GM18511 (cell line): ENCODE data around the gene ADCK1.
"Not testable (repeated sequence)": the region's sequence is repeated elsewhere in the genome, so short reads cannot be mapped to it uniquely, and the experiment has no call there.

Experiments used
- ATAC-seq: cut with Tn5 transposase; IDR thresholded peaks from one replicate; pipeline ENCODE4 v1.9.1; 2021; ENCODE audit warnings: mild to moderate bottlenecking, moderate library complexity; ENCODE audit not compliant: unreplicated experiment

ADCK1 gene, protein sequence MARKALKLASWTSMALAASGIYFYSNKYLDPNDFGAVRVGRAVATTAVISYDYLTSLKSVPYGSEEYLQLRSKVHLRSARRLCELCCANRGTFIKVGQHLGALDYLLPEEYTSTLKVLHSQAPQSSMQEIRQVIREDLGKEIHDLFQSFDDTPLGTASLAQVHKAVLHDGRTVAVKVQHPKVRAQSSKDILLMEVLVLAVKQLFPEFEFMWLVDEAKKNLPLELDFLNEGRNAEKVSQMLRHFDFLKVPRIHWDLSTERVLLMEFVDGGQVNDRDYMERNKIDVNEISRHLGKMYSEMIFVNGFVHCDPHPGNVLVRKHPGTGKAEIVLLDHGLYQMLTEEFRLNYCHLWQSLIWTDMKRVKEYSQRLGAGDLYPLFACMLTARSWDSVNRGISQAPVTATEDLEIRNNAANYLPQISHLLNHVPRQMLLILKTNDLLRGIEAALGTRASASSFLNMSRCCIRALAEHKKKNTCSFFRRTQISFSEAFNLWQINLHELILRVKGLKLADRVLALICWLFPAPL

DNA sequence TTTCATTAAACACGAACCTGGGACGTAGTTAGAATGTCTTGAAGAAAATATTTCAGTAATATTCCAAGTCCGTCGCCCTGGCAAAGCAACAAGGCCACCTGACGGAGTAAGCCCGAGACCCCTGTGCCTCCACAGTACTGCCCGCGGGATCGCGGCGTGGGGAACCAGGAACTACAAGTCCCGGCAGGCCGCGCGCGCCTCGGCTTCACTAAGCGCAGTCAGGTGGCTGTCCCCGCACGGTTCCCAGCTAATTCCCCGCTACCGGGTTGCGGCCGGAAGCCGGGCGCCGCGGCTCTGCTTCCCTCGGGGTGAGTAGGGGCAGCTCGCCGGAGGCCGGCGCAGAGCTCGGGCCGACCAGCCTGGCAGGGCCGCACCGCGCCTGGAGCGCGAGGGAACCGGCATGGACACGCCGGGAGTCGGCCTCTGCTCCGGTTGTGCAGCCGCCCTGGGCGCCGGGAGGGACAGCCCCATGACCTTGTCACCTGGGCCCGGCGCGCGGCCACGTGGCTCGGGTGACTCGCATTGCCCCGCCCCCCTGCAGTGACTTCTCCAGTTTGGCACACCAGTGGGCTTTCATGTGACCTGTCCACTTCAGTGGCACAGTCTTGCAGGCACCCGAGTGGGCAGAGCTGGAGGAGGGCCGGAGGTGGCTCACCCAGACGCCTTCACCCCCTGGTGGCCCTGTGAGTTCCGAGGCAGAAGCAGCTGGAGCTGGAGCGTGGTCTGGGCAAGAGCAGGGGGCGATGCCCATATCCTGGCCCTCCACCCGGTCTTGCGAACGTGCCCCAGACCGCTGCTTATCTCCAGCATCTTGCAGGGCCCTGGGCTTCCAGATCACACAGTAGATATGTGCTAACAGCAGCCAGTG lies at the start of gene ADCK1:
TSS of gene ADCK1 (plus strand) at position 247 of the 868 bp plus-strand sequence. CDS start 18,870 bp downstream, outside the sequence.
- ATAC-seq: peak; percentile 96

DNA sequence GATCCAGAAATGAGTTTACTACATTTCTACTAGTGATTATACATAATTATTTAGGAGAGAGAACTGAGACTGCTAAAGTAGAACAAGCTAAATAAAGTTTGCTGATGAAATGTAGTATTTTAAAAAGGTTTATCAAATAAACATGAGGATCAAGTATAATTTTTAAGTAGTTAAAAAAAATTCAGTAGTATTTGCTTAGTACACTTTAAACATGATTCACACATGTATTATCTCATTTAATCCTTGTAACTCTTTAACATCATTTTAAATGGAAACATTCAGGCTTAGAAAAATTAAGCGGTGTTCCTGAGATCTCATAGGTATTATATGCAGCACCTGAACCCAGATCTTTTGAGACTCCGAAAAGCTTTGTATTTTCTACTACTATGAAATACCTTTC lies 47.6 kb upstream of the ADCK1 start:
- no peak for ATAC-seq

DNA sequence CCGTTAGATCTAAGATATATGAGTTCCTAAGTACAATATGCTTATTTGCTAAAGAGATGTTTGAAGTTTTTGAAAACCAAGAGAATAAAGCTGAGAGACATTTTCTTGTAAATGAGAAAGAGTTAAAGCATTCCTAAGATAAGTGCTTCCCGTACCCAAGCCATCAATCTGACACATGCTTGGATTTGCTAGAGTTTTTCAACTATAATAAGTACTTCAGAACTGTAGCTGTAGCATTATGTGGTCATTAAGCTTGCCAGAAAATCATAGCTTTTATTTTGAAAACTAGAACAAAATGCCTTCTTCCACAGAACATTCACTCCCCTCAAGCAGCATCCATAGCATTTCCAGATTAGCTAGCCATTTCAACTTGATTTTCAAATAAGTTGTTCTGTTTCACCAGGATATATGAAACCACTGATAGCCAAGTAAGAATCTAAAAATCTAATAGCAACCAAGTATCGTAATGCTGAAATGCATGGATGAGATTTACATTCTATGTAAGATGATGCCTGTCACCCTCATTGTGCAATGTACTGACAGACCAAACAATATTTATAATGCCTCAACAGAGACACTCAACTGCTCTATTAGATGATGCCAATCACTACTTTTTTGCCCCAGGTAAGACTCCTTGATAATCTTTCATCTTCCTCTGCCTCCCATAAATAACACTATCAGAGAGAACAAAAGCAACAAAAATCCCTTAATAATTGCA lies 47.0 kb upstream of the ADCK1 start:
- ATAC-seq: no peak

DNA sequence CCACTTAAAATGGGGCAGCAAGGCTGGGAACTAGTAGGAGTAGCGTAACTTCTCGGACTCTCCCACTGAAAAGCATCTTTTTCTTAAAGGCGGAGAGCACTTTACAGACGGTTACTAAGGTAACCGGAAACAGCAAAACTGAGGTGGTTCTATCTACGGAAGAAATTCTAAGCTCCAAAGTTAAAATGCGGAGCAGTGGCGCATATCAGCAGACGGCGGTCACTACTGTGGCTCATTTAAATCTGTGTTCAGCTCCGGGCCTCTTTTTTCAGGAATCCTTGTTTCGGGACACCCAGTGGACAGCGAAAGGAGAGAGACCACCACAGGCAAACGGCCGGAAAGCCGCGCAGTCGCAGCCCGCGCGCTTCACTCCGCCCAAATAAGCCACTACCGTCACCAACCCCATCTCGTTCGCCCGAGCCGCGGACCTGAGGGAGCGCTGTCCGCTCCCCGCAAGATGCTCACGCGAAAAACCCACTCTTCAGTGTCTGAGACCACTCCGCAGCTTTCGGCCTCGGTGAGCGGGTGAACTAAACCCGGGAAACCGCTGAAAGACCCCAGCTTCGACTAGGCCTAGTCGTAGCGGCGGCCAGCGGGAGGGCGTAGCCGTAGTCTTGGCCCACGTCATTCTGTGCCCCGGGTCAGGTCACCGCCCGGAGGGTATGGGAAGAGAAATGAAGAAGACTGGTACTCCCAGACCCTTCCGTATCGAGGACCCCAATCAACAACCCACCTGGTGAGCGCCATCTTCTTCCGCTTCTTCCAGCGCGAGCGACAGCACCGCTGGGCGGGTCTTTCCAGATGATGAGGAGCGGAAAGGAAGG lies 39.3 kb upstream of the ADCK1 start, which contains the start of gene SNW1:
TSS of gene SNW1 (minus strand) at position 776 of the 824 bp plus-strand sequence. CDS start at position 747, 29 bp downstream.
- ATAC-seq: peak; percentile 93

DNA sequence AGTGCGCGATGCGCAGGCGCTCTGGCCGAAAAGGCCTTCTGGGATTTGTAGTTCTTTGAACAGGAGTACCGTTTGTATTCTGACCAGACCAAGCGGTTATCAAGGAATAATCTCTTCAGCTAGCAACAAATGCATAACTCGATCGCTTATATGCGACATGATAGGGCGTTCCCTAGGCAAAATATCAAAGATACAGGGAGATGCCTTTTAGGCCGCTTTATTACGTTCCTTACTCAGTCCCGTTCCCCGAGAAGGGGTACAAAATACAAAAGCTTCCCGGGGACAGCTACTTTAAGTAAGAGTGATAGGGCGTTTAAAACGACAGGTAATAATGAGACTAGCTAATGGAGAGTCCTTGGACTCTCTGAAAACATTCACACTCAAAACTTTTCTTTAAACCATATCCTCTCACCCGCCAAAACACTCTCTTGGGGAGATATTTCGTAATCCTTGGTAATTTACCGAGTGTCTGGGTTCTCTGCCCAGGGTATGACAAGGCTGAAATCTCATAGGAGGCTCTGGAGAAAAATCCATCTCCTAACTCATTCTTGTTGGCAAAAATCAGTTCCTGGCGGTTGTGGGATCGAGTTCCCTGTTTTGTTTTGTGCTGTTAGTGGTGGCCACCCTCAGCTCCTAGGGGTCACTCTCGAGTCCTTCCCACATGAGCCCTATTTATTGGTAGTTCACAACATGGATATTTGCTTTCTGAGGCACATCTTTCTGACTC lies 38.5 kb upstream of the ADCK1 start:
- peak; percentile 27 for ATAC-seq

DNA sequence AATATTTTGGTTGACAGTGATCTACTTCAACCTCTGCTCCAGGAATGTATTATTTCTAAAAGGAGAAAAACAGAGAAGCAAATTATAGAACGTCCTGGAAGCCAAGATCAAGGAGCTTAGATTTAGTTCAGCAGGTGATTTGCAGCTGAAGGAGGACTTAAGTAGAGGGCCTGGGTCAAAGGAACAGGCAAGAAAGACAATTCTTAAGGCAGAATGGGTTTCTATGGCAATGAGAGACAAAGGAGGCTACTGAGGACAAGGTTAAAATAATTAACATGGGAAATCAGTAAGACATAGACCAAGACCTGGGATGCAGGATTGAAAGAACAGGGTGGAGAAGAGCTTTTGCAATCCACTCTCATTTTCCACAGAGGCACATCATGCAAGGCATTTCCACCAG lies 36.6 kb upstream of the ADCK1 start:
- no peak for ATAC-seq

DNA sequence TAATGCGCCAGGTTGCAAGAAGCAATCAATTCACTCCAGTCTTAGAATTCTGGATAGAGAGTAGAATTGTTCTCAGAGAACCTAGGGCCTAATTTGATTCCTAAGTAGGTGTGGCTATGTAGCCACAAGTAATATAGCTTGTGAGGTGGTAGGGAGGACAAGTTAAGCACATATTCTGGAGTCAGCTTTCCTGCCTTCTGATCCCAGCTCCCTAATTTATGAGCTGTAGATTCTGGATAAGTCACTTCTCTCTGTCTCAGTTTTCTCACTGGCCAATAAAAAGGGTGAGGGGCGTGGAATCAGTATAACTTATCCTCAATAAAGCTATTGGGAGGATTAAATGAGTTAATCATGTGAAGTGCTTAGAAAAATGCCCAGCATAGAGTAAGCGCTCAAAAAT lies 35.9 kb upstream of the ADCK1 start:
- no peak for ATAC-seq

DNA sequence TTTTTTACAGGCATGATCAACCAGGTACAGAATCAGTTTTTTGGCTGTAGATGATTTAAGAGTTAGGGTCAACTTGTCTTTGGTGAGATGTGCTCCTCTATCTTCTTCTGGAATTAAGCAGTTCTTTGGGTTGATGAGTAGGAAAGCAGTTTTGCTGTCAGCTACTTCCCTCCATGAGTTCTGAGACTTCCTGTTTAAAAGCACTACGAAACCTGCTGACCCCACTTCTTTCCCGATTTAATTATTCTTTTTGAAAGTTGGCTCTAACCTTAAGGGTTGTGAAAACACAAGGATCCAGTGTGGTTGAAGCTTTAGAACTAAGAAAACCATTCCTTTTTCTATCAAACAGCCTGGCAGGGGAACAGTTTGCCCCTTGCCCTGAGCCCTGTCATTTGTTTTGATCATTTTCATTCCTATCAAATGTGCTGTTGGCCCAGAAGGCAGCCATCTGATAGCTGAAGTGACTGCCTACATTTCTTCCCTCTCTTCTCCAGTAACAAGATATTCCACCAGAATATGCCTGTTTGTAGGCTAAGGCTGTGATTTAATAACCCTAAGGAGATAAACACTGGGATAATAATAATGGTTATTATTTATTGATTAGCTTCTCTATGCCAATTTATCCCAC lies 31.4 kb upstream of the ADCK1 start:
- ATAC-seq: not testable (repeated sequence)

DNA sequence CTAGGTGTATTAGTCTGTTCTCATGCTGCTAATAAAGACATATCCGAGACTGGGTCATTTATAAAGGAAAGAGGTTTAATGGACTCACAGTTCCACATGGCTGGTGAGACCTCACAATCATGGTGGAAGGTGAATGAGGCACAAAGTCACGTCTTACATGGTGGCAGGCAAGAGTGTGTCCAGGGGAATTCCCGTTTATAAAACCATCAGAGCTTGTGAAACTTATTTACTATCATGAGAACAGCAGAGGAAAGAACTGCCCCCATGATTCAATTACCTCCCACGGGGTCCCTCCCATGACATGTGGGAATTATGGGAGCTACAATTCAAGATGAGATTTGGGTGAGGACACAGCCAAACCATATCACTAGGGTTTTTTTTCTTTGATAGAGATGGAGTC lies 25.9 kb upstream of the ADCK1 start:
- not testable (repeated sequence) for ATAC-seq

DNA sequence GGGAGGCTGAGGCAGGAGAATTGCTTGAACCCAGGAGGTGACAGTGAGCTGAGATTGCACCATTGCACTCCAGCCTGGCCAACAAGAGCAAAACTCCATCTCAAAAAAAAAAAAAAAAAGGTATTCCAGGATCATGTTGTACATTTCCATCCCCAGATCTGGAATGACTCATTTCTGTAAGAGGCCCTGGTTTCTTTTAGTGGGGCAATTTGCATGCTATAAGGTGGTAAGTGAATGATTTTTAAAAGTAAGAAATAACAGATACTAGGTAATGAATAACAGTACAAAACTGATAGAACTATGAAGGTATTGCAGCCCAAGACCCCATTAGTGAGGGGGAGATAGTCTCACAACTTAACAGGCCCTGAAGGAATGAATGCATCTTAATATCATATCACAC lies 17.7 kb upstream of the ADCK1 start:
- no peak for ATAC-seq

DNA sequence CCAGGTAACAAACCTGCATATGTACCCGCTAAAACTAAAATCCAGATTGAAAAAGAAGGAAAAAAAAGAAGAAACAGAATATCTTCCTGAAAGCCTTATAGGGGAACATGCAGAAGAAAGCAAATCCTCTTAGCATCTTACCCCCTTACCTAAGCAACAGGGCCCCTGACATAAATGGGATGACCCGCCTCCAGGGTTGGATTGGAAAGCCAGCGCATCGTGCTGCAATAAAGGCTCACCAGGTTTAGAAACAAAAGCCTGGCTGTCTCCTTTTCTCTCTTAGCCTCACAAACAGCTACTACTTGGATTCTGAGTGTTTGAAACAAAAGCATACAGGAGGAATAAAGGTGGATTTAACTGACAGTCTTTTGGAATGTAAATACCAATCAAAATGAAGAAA lies 13.8 kb upstream of the ADCK1 start:
- ATAC-seq: no peak

DNA sequence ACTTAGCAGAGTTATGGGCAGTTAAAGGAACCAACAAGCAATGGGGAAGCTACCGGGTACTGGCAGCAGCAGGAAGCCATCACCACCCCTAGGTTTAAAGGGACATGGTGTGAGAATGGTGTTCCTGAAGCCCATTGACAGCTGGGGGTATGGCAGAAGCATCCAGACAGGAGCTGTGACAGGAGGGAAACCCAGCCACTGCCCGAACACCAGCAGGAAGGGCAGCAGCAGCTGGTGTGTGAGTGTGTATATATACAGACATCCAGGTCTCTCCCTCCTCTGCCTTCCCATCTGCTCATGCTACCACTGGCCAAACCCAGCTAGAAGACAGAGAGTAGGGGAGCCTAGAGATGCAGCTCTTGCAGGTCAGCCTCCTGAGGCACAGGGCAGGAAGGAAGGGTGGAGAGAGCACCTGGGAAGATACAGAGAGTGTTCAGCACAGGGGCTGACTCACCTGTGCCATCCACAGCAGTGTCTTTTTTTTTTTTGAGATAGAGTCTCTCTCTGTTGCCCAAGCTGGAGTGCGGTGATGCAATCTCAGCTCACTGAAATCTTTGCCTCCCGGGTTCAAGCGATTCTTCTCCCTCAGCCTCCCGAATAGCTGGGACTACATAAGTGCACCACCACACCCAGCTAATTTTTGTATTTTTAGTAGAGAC lies 9.2 kb upstream of the ADCK1 start:
- ATAC-seq: no peak

DNA sequence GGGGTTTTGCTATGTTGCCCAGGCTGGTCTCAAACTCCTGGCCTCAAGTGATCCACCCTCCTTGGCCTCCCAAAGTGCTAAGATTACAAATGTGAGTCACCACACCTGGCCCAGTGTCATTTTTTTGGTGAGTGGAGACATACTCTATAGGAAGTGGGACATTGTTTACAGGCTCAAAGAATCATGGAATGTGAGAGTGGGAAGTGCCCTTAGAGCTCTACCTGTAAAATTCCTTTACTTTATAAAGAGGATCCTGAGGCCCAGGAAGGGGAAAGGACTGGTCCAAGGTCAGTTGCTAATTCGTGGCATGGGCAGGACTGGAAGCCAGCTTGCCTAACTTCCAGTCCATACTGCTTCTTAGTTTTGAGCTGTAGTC lies 8.7 kb upstream of the ADCK1 start:
- no peak for ATAC-seq

DNA sequence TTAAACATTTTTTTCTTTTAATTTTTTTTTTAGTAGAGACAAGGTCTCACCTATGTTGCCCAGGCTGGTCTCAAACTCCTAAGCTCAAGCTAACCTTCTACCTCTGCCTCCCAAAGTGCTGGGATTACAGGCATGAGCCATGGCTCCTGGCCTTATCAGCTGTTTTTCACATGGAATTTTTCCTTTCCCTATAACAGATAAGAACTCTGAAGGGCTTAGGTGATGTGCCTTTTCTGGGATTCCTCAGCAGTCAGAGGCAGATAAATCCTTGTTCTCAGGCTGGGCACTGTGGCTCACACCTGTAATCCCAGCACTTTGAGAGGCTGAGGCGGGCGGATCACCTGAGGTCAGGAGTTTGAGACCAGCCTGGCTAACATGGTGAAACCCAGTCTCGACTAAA lies 6.7 kb upstream of the ADCK1 start:
- ATAC-seq: not testable (repeated sequence)

DNA sequence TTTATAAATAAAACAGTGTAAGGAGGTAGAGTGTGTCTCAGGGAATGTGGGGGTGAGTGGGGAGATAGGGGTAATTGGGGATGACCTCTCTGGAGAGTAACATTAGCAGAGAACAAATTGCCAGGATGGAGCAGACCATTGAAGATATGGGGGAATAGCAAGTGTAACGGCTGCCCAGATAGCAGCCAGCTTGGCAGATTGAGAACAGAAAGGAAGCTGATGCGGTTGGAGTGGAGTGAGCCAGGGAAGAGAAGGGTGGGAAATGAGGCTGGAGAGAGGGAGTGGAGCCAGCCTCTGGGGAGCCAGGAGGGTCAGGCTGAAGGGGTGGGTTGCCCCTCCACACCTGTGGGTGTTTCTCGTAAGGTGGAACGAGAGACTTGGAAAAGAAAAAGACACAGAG lies 5.6 kb upstream of the ADCK1 start:
- ATAC-seq: no peak

DNA sequence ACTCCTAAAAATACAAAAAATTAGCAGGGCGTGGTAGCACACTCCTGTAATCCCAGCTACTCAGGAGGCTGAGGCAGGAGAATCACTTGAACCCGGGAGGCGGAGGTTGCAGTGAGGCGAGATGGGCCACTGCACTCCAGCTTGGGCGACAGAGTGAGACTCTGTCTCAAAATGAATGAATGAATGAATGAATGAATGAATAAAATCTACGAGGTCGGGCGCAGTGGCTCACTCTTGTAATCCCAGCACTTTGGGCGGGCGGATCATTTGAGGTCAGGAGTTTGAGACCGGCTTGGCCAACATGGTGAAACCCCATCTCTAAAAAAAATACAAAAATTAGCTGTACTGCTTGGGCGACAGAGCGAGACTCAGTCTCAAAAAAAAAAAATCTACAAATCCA lies 453 bp upstream of the ADCK1 start:
- ATAC-seq: peak; percentile 4

DNA sequence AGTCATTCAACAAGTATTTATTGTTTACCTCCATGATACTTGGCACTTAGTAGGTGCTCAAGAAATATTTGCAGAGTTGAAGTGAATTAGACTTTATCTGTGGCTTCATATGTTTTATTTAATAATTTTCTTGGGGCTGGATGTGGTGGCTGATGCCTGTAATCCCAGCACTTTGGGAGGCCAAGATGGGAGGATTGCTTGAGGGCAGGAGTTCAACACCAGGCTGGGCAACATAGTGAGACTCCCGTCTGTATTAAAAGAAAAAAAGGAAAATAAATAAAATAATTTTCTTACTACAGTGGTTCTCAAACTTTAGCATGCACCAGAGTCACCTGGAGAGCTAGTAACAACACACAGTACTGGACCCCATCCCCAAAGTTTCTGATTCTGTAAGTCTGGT lies 905 bp downstream of the ADCK1 start:
- ATAC-seq: no peak

DNA sequence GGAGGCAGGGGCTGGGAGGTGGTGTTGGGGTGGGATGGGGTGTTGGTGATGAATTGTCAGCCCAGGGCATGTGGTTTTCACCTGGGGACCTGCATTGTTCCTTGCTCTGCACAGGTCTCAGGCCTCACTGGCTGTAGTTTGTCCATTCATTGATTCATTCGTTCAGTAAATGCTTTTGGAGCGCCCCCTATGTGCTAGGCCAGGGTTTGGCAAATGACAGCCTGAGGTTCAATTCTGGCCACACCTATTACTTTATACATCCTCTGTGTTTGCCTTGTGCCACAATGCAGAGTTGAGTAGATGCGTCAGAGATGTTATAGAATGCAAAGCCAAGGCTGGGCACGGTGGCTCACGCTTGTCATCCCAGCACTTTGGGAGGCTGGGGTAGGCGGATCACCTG lies 4.7 kb downstream of the ADCK1 start:
- no peak for ATAC-seq

DNA sequence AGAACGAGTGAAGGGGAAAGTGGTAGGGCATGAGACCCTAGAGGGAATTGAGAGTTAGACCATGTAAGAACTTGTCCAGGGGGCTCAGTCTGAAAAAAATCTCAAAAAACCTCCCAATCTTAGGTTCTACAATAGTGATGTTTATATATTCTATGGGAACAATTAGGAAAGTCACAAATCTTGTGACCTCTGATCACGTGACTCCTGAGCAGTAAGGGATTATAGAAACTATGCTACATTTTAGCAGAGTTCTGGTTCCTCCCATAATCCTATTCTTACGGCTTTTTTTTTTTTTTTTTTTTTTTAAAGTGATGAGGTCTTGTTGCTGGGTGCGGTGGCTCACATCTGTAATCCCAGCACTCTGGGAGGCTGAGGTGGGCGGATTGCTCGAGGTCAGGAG lies 5.8 kb downstream of the ADCK1 start:
- no peak for ATAC-seq
